GM19395 (cell line): ENCODE measurements around the gene PCAT6.
"Not testable (repeated sequence)": the region's sequence is repeated elsewhere in the genome, so short reads cannot be mapped to it uniquely, and the experiment has no call there.

Source experiments
- ATAC-seq: cut with Tn5 transposase; IDR thresholded peaks from one replicate; pipeline ENCODE4 v1.9.1; 2021; ENCODE audit warnings: mild to moderate bottlenecking, moderate library complexity; ENCODE audit not compliant: unreplicated experiment

PCAT6 gene

GRCh38 chr1:202810615-202811295, at the start of gene PCAT6:
Gene PCAT6, plus strand, starts transcription at chr1:202810954.
- ATAC-seq: peak; percentile 72

- no peak for ATAC-seq
Observed at GRCh38 chr1:202762019-202762418, 48.7 kb upstream of the PCAT6 start.

GRCh38 chr1:202765721-202766120, 45.0 kb upstream of the PCAT6 start:
- ATAC-seq: no peak

- no peak for ATAC-seq
Observed at GRCh38 chr1:202770135-202770534, 40.6 kb upstream of the PCAT6 start.

- no peak for ATAC-seq
Observed at GRCh38 chr1:202781180-202781579, 29.6 kb upstream of the PCAT6 start.

GRCh38 chr1:202786804-202787203, 23.9 kb upstream of the PCAT6 start:
- ATAC-seq: no peak

GRCh38 chr1:202788800-202789199, 22.0 kb upstream of the PCAT6 start:
- no peak for ATAC-seq

GRCh38 chr1:202791077-202791747, 19.5 kb upstream of the PCAT6 start:
- no peak for ATAC-seq

- ATAC-seq: no peak
Observed at GRCh38 chr1:202794051-202794740, 16.6 kb upstream of the PCAT6 start.

- ATAC-seq: not testable (repeated sequence)
Observed at GRCh38 chr1:202794931-202795330, 15.8 kb upstream of the PCAT6 start.

- ATAC-seq: no peak
Observed at GRCh38 chr1:202796670-202797069, 14.1 kb upstream of the PCAT6 start.

GRCh38 chr1:202798260-202798659, 12.5 kb upstream of the PCAT6 start:
- ATAC-seq: no peak

- ATAC-seq: no peak
Observed at GRCh38 chr1:202798792-202799331, 11.9 kb upstream of the PCAT6 start.

- ATAC-seq: no peak
Observed at GRCh38 chr1:202800742-202801141, 10.0 kb upstream of the PCAT6 start.

GRCh38 chr1:202801175-202801574, 9.6 kb upstream of the PCAT6 start:
- no peak for ATAC-seq

GRCh38 chr1:202802034-202802433, 8.7 kb upstream of the PCAT6 start:
- no peak for ATAC-seq

- ATAC-seq: no peak
Observed at GRCh38 chr1:202802998-202803932, 7.5 kb upstream of the PCAT6 start.

- ATAC-seq: no peak
Observed at GRCh38 chr1:202804126-202804525, 6.6 kb upstream of the PCAT6 start.

- ATAC-seq: no peak
Observed at GRCh38 chr1:202805886-202806844, 4.6 kb upstream of the PCAT6 start.
